Glomerular endothelial cell (primary cell): ENCODE measurements around the gene STING1. TPM values are rescaled to one million over a fixed set of nuclear protein-coding genes. Genes with fewer than 3 reads are reported as not detected.
"Not testable (repeated sequence)": the region's sequence is repeated elsewhere in the genome, so short reads cannot be mapped to it uniquely, and the experiment has no call there.

Source experiments
- DNase-seq: peaks from one replicate; pipeline ENCODE4 v3.0.0-alpha.2; 2011; ENCODE audit warnings: low read depth, low spot score; ENCODE audit errors: extremely low read depth
- total RNA-seq: library from RNA; depleted of rRNA; stranded (reverse); fragments of >200 nt; gene quantifications from 2 replicates; pipeline ENCODE4 v1.2.3, GENCODE V29; 2015

Gene STING1
- total RNA-seq, 1 donor from 2014 or later: 58.0 TPM

DNA sequence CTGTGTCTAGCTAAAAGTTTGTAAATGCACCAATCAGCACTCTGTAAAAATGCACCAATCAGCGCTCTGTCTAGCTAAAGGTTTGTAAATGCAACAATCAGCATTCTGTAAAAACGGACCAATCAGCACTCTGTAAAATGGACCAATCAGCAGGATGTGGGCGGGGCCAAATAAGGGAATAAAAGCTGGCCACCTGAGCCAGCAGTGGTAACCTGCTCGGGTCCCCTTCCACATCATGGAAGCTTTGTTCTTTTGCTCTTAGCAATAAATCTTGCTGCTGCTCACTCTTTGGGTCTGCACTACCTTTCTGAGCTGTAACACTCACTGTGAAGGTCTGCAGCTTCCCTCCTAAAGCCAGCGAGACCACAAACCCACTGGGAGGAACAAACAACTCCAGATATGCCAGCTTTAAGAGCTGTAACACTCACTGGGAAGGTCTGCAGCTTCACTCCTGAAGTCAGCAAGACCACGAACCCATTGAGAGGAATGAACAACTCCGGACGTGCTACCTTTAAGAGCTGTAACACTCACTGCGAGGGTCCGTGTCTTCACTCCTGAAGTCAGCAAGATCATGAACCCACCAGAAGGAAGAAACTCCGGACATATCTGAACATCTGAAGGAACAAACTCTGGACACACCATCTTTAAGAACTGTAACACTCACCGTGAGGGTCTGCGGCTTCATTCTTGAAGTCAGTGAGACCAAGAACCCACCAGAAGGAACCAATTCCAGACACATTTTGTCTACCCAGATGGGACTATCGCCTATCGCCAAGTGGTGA, 20.7 kb upstream of the STING1 start:
- not testable (repeated sequence) for DNase-seq

- no peak for DNase-seq
Observed at GRCh38 chr5:139501381-139501780, 18.8 kb upstream of the STING1 start.

GRCh38 chr5:139495638-139496435, 13.3 kb upstream of the STING1 start:
- DNase-seq: no peak

- no peak for DNase-seq
Observed at GRCh38 chr5:139494832-139495231, 12.3 kb upstream of the STING1 start.

DNA sequence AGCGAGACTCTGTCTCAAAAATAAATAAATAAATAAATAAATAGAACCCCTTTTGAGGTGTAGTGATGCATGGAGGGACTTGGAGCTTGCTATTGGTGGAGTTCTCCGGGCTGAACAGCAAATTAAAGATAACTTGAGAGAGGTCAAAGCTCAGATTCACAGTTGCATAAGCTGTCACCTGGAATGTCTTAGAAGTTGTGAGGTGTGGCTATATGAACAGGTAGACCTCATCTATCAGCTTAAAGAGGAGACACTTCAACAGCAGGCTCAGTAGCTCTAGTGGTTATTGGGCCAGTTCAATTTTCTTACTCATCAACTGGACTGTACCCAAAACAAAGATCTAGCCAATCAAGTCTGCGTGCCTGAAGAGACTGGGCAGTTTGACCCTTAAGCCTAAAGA, 11.7 kb upstream of the STING1 start:
- DNase-seq: no peak

- DNase-seq: no peak
Observed at GRCh38 chr5:139492700-139493192, 10.2 kb upstream of the STING1 start.

- no peak for DNase-seq
Observed at GRCh38 chr5:139488260-139488659, 5.7 kb upstream of the STING1 start.

DNA sequence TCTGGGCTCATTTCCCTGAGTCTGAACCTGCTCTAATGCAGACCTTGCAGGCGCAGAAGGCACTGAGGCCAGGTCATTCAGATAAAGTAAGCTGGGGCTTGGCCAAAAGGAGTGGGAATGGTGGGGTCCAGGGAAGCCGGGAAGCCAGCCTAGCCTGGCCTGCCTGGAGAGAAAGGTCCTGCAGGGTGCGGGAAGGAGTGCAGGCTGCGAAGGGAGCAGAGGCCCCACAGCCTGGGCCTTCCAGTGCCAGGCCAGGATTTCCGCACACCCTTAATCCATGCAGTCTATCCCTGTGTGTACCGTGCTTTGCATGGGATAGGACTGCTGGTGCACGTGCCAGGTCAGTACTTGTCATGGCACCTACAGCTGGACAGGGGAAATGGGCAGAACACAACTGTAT, 3.6 kb upstream of the STING1 start:
- DNase-seq: no peak

GRCh38 chr5:139482890-139483208, 291 bp upstream of the STING1 start:
- not testable (repeated sequence) for DNase-seq

- no peak for DNase-seq
Observed at GRCh38 chr5:139481580-139482049, 943 bp downstream of the STING1 start.

DNA sequence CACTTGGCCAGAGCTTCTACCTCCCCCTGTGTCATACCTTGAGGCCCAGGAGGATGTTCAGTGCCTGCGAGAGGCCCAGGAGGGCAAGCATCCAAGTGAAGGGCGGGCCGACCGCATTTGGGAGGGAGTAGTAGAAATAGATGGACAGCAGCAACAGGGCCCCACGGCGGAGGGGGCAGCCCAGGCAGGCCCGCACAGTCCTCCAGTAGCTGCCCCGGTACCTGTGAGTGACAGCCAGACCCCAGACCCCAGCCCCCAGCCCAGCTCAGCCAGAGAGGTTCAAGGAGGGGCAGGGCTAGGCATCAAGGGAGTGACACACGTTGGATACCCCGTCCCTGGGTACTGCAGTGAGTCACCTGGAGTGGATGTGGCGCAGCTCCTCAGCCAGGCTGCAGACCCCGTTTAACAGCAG, 1.4 kb downstream of the STING1 start:
- no peak for DNase-seq

- not testable (repeated sequence) for DNase-seq
Observed at GRCh38 chr5:139479729-139480128, 2.8 kb downstream of the STING1 start.

DNA sequence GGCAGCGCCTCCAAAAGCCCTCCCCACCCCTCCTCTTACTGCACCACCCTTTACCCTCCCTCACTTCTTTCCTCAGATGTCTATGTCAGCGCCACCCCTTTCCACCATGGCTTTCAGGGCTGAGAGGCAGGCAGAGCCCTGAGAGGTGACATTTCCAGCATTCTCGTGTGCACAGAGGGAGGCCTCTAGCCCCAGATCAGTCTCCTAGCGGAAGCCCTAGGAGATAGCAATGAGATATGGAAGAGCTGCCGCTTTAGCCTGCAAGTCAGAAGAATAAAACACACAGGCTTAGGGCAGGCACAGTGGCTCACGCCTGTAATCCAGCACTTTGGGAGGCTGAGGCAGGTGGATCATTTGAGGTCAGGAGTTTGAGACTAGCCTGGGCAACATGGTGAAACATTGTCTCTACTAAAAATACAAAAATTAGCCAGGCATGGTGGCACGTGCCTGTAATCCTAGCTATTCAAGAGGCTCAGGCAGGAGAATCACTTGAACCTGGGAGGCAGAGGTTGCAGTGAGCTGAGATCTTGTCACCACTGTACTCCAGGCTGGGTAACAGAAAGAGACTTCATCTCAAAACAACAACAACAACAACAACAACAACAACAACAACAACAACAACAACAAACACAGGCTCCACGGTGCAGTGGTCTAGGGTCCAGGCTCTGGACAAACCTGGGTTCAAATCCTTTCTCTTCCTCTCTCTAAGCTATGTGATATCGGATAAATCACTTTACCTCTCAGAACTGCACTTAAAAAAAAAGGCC, 3.7 kb downstream of the STING1 start:
- DNase-seq: not testable (repeated sequence)

DNA sequence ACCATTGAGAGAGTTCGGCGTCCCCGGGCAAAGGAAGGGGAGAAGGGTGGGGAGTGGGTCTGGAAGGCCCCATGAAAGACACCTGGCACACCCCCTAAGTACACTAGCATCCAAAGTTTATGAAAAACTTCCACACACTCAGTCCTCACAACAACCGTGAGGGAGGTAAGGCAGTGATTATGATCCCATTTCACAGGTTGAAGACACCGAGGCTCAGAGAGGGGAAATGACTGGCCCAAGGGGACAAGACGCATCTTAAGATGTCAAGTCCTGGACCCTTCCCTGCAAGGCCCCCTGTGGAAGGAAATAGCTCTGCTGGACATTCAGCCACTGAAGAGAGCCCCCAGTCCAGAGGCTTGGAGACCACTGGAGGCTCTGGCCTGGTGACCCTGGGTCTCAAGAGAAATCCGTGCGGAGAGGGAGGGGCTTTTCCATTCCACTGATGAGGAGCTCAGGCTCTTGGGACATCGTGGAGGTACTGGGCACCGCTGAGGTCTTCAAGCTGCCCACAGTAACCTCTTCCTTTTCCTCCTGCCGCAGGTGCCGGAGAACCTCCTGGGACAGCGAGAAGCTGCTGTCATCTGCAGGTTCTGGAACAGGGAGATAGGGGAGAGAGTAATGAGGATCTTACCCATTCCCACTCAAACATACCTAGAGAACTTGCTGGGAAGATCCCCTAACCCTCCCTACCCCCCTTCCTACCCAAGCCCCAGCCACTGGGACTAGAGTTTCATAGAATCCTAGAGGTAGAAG, 6.5 kb downstream of the STING1 start:
- DNase-seq: no peak

DNA sequence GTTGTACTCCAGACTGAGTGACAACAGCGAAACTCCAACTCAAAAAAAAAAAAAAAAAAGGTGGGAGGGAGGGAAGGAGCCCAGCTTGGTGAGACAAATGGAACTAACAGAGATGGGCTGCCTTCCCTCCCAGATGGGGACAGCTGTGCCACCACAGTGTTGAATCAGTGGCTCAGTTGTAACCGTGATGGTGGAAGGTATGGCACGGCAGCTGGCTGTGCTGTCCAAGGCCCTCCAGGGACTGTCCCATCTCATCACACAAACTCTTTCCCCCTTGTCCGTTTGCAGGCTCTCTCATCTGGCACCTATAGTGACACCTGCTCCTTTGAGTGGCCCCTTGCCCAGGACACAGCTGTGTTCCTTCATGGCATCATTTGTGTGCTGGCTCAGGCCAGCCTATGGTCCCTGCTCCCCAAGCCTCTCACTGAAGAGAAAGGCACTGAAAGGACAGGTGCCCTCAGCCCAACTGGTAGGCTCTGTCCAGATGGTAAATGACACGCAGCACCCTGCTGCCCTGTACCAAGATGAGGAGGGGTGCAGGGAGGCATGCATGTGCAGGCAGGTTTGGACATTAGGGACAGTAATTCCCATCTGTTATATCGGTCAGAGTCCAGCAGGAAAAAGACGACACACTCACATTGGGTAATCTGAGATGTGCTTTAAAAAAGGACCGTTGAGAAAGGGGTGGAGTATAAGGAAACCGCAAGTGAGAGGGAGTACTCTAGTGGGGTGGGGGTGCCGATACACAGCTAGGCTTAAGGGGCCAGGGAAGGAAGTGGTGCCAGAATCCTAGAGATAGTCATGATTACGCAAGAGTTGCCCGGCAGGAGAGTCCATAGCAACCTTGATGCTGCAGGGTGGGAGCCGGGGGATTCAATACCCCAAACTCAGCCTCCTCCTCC, 7.4 kb downstream of the STING1 start:
- DNase-seq: no peak

GRCh38 chr5:139473565-139473964, 9.0 kb downstream of the STING1 start:
- DNase-seq: no peak

DNA sequence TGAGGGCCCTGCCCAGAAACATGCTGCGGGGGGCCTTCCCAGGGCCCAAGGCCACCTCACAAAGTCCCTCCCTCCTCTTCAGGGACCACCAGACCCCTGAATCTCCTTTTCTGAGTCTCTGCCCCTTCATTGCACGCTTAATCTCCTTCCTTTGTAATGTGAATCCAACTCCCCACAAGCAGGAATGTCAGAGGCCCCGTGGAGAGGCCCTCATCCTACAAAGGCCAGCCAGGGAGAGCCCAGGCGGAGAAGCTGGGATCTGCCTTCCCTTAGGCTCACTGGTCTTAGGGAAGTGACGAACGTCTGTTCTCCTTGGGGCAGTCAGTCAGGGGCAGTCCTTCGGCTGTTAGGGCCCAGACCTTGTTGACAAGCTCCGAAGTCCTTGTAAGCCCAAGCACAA, 9.5 kb downstream of the STING1 start:
- DNase-seq: no peak

DNA sequence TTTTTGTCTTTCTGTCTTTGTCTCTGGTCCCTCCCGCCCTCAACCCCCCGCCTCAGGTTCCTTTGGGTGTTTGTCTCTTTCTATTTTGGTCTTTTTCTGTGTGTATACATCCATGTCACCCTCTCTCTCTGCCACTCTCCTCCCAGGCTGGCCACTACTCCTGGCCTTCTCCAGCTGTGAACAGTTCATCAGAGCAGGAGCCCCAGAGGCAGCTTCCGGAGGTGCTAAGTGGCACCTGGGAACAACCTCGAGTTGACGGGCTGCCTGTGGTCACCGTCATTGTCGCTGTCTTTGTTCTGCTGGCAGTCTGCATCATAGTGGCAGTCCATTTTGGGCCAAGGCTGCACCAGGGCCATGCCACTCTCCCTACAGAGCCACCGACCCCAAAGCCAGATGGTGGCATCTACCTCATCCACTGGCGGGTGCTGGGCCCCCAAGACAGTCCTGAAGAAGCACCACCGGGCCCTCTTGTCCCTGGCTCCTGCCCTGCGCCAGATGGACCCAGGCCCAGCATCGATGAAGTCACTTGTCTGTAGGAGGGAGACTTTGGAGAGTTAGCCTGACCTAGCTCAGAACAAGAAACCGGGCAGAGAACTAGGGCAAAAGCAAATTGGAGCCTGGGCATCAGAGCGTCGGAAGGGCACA, 10.1 kb downstream of the STING1 start:
- DNase-seq: no peak

- DNase-seq: no peak
Observed at GRCh38 chr5:139470821-139471300, 11.7 kb downstream of the STING1 start, which contains the start of gene SMIM33. Gene SMIM33, plus strand, starts transcription at chr5:139471004. Its CDS starts 118 bp downstream, at chr5:139471122.
